Stimulated activated CD4-positive, alpha-beta T cell treated with anti-CD3 and anti-CD28 coated beads, Interleukin-2, amount 100 ng/mL, for 4 hours (primary cell): ENCODE data around the gene MSRB1.
"Not testable (repeated sequence)": the region's sequence is repeated elsewhere in the genome, so short reads cannot be mapped to it uniquely, and the experiment has no call there.

Experiments used
- DNase-seq: peaks from one replicate; pipeline ENCODE4 v3.0.0-alpha.2; 2020; ENCODE audit warnings: low read depth

Gene MSRB1

GRCh38 chr16:1960665-1961630 lies 17.9 kb upstream of the MSRB1 start:
- DNase-seq: no peak

DNA sequence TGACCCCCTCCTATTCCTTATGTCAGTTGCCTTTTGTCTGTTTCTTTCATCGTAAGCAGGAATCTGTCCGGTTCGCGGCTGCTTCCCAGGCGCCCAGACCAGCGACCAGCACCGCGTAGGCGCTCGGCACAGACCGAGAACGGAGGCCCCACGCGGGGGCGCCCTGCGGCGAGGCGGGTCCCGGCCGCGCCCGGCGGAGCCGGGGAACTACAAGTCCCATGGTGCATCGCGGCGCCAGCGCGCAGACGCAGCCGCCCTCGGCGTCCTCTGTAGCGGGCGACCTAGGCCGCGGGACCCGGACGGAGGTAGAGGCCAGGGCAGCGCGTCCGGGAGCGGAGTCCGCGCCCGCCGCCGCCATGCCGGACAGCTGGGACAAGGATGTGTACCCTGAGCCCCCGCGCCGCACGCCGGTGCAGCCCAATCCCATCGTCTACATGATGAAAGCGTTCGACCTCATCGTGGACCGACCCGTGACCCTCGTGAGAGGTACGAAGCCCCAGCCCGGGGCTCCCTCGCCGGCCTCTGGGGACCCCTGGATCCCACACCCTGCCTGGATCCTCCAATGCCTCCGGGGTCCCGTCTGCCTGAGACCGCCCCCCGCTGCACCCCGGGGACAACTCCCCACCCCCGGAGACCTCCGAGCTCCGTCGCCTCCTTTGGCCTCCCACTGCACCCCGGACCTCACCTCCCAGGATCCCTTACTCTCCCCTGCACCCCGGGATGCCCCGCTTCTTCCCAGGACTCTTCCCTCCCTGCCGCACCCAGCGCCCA lies 16.5 kb upstream of the MSRB1 start, which contains the start of gene NDUFB10:
TSS of gene NDUFB10 (plus strand) at position 270 of the 771 bp plus-strand sequence. CDS start at position 357, 87 bp downstream.
- DNase-seq: peak; percentile 86

DNA sequence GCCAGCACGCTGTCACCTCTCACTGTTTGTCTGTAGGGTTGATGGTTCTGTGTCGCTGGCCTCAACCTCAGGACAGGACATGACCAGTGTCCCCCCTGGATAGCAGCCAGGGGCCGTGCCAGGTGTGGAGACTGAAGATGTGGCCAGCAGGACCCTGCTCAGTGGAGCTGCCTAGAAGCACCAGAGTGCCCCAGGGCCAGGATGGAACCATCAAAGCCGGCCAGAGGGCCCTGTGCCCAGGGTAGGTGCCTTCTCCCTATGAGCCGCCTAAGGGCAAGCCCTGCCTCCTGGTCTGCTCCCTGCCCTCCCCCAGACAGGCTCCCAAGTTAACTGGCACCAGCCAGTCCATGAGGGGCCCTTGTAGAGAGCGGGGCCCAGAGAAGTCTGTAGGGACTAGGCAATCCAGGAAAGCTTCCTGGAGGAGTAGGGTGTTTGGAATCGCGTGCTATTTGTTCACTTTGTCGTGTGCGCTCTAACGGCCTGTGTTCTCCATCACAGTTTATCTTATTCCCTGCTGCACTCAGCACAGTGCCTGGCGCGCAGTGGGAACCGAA lies 15.8 kb upstream of the MSRB1 start:
- DNase-seq: no peak

DNA sequence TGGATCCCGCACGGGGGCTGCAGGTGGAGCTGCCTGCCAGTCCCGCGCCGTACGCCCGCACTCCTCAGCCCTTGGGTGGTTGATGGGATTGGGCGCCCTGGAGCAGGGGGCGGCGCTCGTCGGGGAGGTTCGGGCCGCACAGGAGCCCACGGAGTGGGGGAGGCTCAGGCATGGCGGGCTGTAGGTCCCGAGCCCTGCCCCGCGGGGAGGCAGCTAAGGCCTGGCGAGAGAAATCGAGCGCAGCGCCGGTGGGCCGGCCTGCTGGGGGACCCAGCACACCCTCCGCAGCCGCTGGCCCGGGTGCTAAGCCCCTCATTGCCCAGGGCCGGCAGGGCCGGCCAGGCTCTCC lies 15.1 kb upstream of the MSRB1 start:
- DNase-seq: not testable (repeated sequence)

- DNase-seq: not testable (repeated sequence)
Observed at GRCh38 chr16:1957434-1958142, 14.6 kb upstream of the MSRB1 start.

GRCh38 chr16:1953734-1954133 lies 10.7 kb upstream of the MSRB1 start:
- no peak for DNase-seq

DNA sequence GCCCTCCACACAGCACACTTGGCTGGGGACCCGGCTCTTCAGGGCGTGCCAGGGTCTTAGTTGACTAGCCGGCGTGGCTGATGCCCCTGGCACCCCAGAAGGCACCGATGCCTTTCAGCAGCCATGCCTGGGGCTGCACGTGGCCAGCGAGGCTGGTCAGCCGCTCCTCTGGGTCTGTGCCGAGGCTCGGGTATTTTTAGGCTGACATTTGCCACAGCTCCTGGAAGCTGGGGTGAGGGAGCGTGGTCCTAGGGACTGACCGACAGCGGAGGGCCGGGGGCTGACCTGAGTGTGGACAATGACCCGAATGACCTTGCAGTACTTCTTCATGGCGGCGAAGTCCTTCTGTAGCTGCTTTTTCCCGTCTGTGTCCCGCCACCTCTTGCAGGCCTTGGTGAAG lies 7.6 kb upstream of the MSRB1 start:
- no peak for DNase-seq

DNA sequence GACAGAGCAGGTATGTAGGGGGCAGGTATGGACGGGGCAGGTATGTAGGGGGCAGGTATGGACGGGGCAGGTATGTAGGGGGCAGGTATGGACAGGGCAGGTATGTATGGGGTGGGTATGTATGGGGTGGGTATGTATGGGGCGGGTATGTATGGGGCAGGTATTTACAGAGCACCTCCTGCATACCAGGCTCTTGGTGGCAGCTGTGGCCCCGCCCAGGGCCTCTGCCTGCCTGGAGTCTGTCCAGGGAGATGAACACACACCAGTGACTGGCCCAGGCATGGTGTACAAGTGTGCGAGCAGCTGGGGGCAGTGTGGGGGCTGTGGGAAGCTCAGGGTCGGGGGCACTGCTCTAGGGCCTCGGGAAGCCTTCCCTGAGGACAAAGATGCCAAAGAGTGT lies 7.0 kb upstream of the MSRB1 start:
- DNase-seq: no peak

GRCh38 chr16:1949507-1949906 lies 6.5 kb upstream of the MSRB1 start:
- DNase-seq: no peak

DNA sequence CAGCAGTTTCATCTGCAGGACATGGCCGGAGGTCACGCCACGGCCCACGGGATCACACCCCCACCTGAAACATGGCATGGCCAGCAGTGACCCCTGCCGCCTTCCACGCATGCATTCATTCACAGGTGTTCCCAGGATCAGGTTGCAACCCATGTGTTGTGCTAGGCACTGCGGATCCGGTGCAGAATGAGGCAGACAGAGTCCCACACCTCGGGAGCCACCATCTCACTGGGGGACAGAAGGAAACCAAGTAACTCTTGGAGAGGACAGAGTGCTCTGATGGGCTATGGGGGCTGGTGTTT lies 4.3 kb upstream of the MSRB1 start:
- no peak for DNase-seq

DNA sequence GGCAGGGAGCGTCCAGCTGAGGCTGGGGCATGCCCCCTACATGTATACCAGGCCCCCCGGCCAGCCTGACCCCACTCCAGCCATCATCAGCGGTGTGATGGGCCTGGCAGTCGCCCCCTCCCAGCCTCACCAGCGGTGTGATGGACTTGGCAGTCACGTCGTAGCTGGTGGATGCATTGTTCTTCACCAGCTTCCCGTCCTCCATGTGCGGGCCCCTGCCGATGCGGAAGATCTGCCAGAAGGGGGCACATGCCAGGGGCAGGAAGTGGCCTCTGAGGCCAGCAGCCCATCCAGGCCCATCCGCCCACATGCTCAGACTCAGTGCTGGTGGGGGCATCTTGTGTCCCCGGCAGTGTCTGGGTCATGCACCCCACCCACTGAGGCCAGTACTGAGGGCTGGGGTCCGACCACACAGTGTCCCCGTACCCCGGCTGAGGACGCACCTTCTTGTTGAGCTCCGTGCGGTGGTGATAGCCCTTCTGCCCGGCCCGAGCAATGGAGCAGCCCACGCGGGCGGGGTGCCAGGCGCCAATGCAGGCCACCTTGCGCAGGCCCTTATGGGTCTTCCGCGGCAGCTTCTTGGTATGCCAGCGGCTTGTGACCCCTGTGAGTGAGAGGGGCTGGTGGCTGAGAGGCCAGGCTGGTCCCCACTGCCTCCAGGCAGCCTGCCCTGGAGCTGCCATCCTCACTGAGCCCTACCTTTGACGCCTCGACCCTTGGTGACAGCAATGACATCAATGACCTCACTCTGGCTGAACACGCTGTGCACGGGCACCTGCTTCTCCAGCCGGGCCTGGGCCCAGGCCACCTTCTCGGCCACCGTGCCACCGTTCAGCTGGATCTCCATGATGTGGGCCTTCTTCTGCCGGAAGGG lies 3.7 kb upstream of the MSRB1 start:
- no peak for DNase-seq

DNA sequence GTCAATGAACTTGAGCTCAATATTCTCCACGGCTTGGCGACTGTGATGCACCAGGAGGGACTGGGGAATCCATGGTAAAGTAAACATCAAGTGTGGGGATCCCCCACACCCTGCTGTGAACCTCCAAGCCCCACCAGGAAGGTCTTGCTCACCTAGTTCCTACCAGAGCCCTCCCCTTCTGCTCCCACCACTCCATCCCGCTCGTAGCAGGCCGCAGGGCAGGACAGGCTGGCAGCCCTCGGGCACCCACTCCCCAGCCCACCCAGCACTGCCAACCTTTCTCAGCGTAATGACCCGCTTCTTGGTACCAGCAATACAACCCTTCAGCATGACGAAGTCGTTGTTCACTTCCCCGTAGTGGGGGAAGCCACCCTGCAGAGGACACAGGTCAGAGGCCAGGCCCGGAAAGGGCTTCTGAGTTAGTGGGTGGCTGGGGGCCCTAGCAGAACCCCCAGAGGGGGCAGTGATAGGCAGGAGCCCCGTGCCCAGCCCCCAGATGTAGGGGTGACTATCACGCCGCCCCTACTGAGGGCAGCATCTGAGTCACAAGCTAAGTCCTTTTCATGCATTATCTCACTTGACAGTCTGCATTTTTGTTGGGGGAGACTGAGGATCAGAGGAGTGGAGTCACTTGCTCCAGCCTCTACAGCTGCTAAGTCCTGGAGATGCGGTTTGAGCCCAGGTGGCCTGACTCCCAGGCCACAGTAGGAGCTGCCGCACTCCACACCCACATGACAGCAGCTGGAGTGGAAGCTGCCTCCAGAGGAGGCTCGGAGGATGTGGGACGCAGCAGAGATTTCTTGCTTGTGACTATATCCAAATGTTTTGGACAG lies 2.8 kb upstream of the MSRB1 start:
- DNase-seq: no peak

GRCh38 chr16:1944612-1945199 lies 1.7 kb upstream of the MSRB1 start:
- no peak for DNase-seq

DNA sequence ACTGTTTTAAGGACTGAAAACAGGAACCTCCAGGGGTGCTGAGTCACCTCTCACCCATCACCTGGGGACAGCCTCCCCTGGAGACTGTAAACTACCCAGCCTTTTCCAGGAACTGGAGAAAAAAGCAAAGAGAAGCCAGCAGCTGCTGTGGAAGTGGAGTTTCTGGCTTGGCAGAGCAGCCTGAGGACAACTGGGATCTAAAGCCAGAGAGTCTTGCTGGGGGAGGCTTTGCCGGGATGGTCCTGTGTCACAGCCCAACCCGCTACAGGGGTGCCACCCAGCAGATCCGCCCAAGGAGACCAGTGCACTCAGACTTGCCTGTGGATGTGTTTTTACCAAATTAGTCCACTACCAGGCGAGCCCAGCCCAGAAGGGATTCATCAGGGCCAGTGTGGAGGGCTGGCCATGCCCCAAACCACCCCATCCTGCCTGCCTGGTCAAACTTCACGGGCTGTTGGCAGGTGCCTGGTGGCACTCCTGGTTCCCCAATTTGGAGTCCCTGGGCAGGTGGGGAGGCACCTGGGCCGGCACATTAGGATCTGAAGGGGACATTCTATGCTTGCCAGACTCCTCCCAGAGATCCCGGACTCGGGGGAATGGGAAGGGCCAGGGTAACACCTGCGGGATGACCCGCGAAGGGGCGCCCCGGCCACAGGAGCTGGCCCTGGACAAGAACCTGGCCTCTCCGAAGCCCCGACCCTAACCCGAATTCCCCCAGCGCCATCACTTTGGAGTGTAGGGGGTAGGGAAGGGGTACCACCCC lies 771 bp downstream of the MSRB1 start:
- no peak for DNase-seq

DNA sequence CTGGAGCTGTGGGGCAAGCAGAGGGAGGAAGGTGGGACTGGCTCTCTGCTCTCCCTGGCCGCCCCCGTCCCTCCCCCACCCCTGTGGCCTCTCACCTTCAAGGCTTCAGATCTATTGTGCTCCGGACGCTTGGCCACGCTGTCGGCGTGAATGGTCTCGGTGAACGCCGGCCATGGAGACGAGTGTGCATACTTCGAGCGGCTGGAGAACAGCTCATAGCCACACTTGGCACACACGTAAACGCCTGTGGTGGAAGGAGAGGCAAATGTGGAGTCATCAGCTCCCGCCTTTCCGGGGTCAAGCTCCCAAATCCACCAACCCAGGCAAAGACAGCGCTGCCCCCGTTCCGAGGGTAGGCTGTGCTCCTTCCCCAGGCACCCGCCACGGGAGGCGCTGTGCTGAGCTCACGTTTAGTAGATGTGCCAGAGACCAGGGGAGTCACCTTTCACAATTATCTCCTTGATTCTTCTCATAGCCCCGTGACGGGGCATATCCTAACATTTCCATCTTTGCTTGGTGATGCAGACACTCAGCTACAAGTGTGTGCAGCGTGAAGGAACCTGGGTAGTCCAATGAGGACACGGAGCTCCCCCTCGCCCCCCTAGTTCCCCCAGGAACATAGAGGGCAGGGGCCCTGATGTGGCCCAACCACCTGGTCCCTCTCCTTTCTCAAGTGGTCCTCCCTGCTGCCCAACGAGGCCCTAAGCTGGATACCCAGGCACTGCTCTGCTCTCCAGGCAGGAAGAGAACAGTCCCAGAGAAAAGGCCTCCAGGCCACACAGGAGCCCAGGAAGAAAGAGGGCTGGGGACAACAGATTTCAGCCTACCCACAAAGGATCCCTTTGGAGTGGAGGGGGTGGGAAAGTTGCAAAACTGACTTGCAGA lies 1.6 kb downstream of the MSRB1 start:
- no peak for DNase-seq

DNA sequence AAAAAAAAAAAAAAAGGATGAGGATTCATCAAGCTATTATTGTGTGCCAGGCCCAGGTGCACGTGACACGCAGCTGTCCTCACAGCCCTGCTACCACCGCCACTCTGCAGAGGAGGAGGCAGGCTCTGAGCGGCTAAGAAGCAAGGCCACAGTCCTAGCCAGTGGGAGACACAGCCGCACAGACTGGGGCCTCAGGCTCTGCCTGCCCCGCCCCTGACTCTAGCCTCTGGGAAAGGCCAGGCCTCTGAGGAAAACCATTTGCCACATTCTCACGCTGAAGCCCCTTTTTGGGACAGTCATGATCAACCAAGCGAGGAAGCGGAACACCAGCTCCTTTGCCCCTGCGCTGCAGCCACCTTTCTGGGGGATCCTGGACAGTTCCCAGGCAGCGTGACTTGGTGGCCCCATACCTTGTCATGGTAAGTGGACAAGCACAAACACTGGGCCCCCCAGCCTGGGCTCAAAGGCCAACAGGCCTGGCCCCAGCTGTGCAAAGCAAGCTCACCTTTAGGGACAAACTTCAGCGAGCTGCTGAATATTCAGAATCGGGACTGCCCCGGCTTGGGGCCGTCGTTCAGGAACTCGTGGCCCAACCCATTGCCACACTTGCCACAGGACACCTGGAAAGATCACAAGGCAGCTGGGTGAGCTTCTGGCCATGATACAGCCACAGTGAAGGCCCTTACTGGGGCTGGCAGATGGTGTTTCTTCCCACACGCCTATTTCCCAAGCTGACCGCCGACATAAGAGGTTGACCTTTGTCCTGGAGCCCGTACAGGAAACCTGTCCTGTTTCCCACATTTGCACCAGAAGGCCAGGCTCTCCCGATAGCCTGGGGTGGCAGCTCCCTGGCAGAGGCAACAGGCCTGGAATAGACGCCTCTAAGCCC lies 2.5 kb downstream of the MSRB1 start:
- no peak for DNase-seq

DNA sequence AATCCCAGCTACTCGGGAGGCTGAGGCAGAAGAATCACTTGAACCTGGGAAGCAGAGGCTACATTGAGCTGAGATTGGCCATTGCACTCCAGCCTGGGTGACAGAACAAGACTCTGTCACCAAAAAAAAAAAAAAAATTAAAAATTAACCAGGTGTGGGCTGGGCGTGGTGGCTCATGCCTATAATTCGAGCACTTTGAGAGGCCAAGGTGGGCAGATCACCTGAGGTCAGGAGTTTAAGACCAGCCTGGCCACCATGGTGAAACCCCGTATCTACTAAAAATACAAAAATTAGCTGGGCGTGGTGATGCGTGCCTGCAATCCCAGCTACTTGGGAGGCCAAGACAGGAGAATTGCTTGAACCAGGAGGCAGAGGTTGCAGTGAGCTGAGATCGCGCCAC lies 3.2 kb downstream of the MSRB1 start:
- DNase-seq: not testable (repeated sequence)
